HCT116 (cell line): ENCODE data around the gene FOXP1. TPM values are rescaled to one million over a fixed set of nuclear protein-coding genes. Genes with fewer than 3 reads are reported as not detected.

Source experiments
- ATAC-seq: fragments of 200-7000 bp; cut with Tn5 transposase; 2 replicates; pipeline ENCODE4 v1.9.1; 2020; ENCODE audit warnings: mild to moderate bottlenecking, moderate library complexity
- BruUV-seq: library from RNA; stranded (reverse); fragments of 400-500 nt; replicated peaks from 2 replicates; lab custom pipeline; 2021; lab: Mats Ljungman, UMichigan
- CTCF ChIA-PET: fragments of 300-600 bp; sonication (Branson Sonifier 250); formaldehyde crosslinking; loops from one replicate; lab custom pipeline; 2021; ENCODE audit warnings: antibody characterized with exemption; lab: Charles Lee
- POLR2A ChIA-PET: fragments of 300-600, 350-600 bp; sonication (Branson Sonifier 250); formaldehyde crosslinking; loops from one replicate; lab custom pipeline; 2021; ENCODE audit warnings: antibody characterized with exemption; lab: Charles Lee
- RAD21 ChIA-PET, 2 experiments: fragments of 300-600 bp; sonication (Branson Sonifier 250); formaldehyde crosslinking; loops; one replicate each; lab custom pipeline; 2023; ENCODE audit warnings: low total read pairs in 2 of 2; ENCODE audit not compliant: uncharacterized antibody in 2 of 2, unreplicated experiment in 2 of 2, low non-redundant PET in 1 of 2; lab: Charles Lee
- DNase-seq: peaks from one replicate; pipeline ENCODE4 v3.0.0-alpha.2; 2010; ENCODE audit warnings: low read depth, low spot score
- H2AFZ ChIP-seq: fragments of 200-600 bp; shearing (Covaris generic), sonication (generic); 2 replicates; pipeline ENCODE4 v1.6.1; 2017; ENCODE audit warnings: low read depth, mixed run types, mixed read lengths, antibody characterized with exemption, low read length; ENCODE audit not compliant: poor library complexity, severe bottlenecking
- H3K27ac ChIP-seq: 2 replicates; pipeline ENCODE4 v1.5.1; 2012; ENCODE audit warnings: low read depth, low read length
- H3K27me3 ChIP-seq: fragments of 200-600 bp; sonication (generic); 2 replicates; pipeline ENCODE4 v1.6.1; 2016; ENCODE audit warnings: mixed run types, low read length, mixed read lengths; ENCODE audit not compliant: insufficient read depth
- H3K36me3 ChIP-seq, 2 experiments: fragments of 200-500 bp in 1 of 2; fragments of 200-600 bp in 1 of 2; sonication (Bioruptor generic) in 1 of 2; sonication (generic) in 1 of 2; 2 replicates each; pipeline versions ENCODE4 v1.5.1 to v1.6.1; 2014 to 2016; ENCODE audit warnings: low read length in 2 of 2, inconsistent platforms in 1 of 2, mixed read lengths in 1 of 2, mixed run types in 1 of 2; ENCODE audit not compliant: insufficient read depth in 2 of 2, control insufficient read depth in 1 of 2
- H3K4me1 ChIP-seq, 2 experiments: fragments of 200-600 bp in 1 of 2; sonication (generic) in 1 of 2; 2 replicates each; pipeline versions ENCODE4 v1.5.1 to v1.6.1; 2012 to 2017; ENCODE audit warnings: low read length in 2 of 2, inconsistent platforms in 1 of 2, mild to moderate bottlenecking in 1 of 2, mixed read lengths in 1 of 2, mixed run types in 1 of 2, moderate library complexity in 1 of 2; ENCODE audit not compliant: insufficient read depth in 2 of 2, control insufficient read depth in 1 of 2
- H3K4me2 ChIP-seq: fragments of 200-600 bp; sonication (generic); 2 replicates; pipeline ENCODE4 v1.6.1; 2017; ENCODE audit warnings: mixed run types, low read length, mixed read lengths
- H3K4me3 ChIP-seq, 2 experiments: fragments of 200-600 bp in 1 of 2; sonication (generic) in 1 of 2; replicated peaks in 1 of 2; 2 replicates each; pipeline ENCODE4 v1.5.1; 2011 to 2016; ENCODE audit warnings: low read length in 2 of 2, control low read depth in 1 of 2, low read depth in 1 of 2, mild to moderate bottlenecking in 1 of 2, mixed read lengths in 1 of 2, mixed run types in 1 of 2
- H3K79me2 ChIP-seq: fragments of 200-600 bp; sonication (generic); 2 replicates; pipeline ENCODE4 v1.6.1; 2017; ENCODE audit warnings: mild to moderate bottlenecking, mixed run types, low read length, moderate library complexity, mixed read lengths; ENCODE audit not compliant: insufficient read depth
- H3K9ac ChIP-seq: fragments of 200-600 bp; sonication (generic); 2 replicates; pipeline ENCODE4 v1.6.1; 2016; ENCODE audit warnings: low read length, mixed read lengths
- H3K9me2 ChIP-seq: fragments of 200-600 bp; sonication (generic), shearing (Covaris generic); 2 replicates; pipeline ENCODE4 v1.6.1; 2017; ENCODE audit warnings: mixed run types, mild to moderate bottlenecking, moderate library complexity; ENCODE audit not compliant: insufficient read depth
- H3K9me3 ChIP-seq, 2 experiments: fragments of 200-500 bp in 1 of 2; fragments of 200-600 bp in 1 of 2; sonication (Bioruptor generic) in 1 of 2; sonication (generic) in 1 of 2; 2 replicates each; pipeline ENCODE4 v1.6.1; 2014 to 2017; ENCODE audit warnings: low read length in 2 of 2, mixed read lengths in 2 of 2, inconsistent platforms in 1 of 2, low read depth in 1 of 2, mild to moderate bottlenecking in 1 of 2, mixed run types in 1 of 2, moderate library complexity in 1 of 2; ENCODE audit not compliant: control insufficient read depth in 1 of 2, insufficient read depth in 1 of 2
- H4K20me1 ChIP-seq: fragments of 200-600 bp; sonication (generic), shearing (Covaris generic); 2 replicates; pipeline ENCODE4 v1.6.1; 2017; ENCODE audit warnings: mixed run types, mild to moderate bottlenecking, moderate library complexity; ENCODE audit not compliant: insufficient read depth
- CBX3 ChIP-seq: IDR thresholded peaks from 2 replicates; pipeline ENCODE4 v1.6.1; 2012; ENCODE audit warnings: low read depth
- CEBPB ChIP-seq: IDR thresholded peaks from 2 replicates; pipeline ENCODE4 v1.6.1; 2012; ENCODE audit warnings: low read depth
- EGR1 ChIP-seq: IDR thresholded peaks from 2 replicates; pipeline ENCODE4 v1.6.1; 2012; ENCODE audit warnings: low read depth
- ELF1 ChIP-seq: IDR thresholded peaks from 2 replicates; pipeline ENCODE4 v1.6.1; 2012; ENCODE audit warnings: low read depth, borderline replicate concordance
- EZH2 ChIP-seq: fragments of 200-600 bp; sonication (generic); IDR thresholded peaks from 2 replicates; pipeline ENCODE4 v1.6.1; 2017; ENCODE audit warnings: antibody characterized with exemption, mixed run types
- EZH2phosphoT487 ChIP-seq: fragments of 200-600 bp; IDR thresholded peaks from 2 replicates; pipeline ENCODE4 v1.6.1; 2018; ENCODE audit warnings: antibody characterized with exemption, borderline replicate concordance
- JUND ChIP-seq: IDR thresholded peaks from 2 replicates; pipeline ENCODE4 v1.6.1; 2012
- YY1 ChIP-seq: IDR thresholded peaks from 2 replicates; pipeline ENCODE4 v1.6.1; 2011; ENCODE audit warnings: low read length, low read depth, moderate library complexity, mild to moderate bottlenecking; ENCODE audit not compliant: insufficient replicate concordance; ENCODE audit errors: extremely low read depth
- ZFX ChIP-seq: fragments of 450-650 bp; IDR thresholded peaks from 2 replicates; pipeline ENCODE4 v1.6.1; 2017
- ZNF274 ChIP-seq: fragments of 200-500 bp; sonication (Bioruptor generic); IDR thresholded peaks from 2 replicates; pipeline ENCODE4 v1.6.1; 2014; ENCODE audit warnings: mild to moderate bottlenecking, low read depth, low read length, inconsistent platforms
- intact Hi-C: fragments of 100-400 bp; cut with micrococcal nuclease; formaldehyde crosslinking; loops from 2 replicates; pipeline ENCODE4 v1.10.0; 2022
- total RNA-seq: library from RNA; stranded (reverse); gene quantifications from one replicate; pipeline ENCODE4 v1.2.1, GENCODE V29; 2021; ENCODE audit not compliant: unreplicated experiment
- TF ChIP-seq, protein P1 (sequence below): IDR thresholded peaks from 2 replicates; pipeline ENCODE4 v1.6.1; 2012
- TF ChIP-seq, protein P2 (sequence below): IDR thresholded peaks from 2 replicates; pipeline ENCODE4 v1.6.1; 2012
- TF ChIP-seq, protein P3 (sequence below), 3 experiments: fragments of 200-600 bp in 1 of 3; sonication (generic) in 1 of 3; IDR thresholded peaks in 2 of 3; conservative IDR thresholded peaks in 1 of 3; 2 replicates each; pipeline ENCODE4 v1.5.1; 2012 to 2017; ENCODE audit warnings: low read depth in 2 of 3, low read length in 2 of 3, antibody characterized with exemption in 1 of 3, borderline replicate concordance in 1 of 3, control low read depth in 1 of 3, mild to moderate bottlenecking in 1 of 3, mixed read lengths in 1 of 3, mixed run types in 1 of 3, moderate library complexity in 1 of 3; ENCODE audit not compliant: insufficient read depth in 1 of 3
- TF ChIP-seq, protein P4 (sequence below): IDR thresholded peaks from 2 replicates; pipeline ENCODE4 v1.6.1; 2012; ENCODE audit warnings: low read depth

FOXP1 gene
- total RNA-seq, 1 experiment from 2014 or later = 11.4 TPM

DNA sequence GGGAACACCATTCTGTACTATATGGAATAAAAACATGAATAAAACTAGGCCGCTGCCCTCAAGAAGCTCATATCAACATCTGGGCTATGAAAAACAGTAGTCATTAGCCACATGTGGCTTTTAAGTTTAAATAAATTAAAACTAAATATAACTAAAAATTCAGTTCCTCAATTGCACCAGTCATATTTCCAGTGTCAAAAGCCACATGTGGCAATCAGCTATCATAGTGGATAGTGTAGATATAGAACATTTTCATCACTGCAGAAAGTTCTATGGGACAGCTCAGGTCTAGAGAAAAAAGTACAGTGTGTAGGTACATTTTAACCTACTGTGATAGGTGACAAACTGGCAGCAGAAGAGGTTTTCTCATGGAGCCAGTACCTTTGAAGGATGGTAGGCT, 261.4 kb downstream of the FOXP1 start:
- no peaks in the 10 kb centered on the region for H3K27me3 ChIP-seq
- H3K36me3 ChIP-seq = no peaks in the 10 kb centered on the region
- H3K9me3 ChIP-seq = no peaks in the 10 kb centered on the region
- H3K27ac ChIP-seq = no peak overlapping the region
- intact Hi-C loops = no loop called here
- POLR2A ChIA-PET = no interaction called here
- CTCF ChIA-PET = no interaction called here
- no peaks in the 10 kb centered on the region for H3K4me1 ChIP-seq
- BruUV-seq = no TSS peak
- H2AFZ ChIP-seq = no peak overlapping the region
- RAD21 ChIA-PET = no interaction called here
- no peak overlapping the region for H3K9ac ChIP-seq
- H3K79me2 ChIP-seq = no peaks in the 10 kb centered on the region
- H4K20me1 ChIP-seq = no peaks in the 10 kb centered on the region
- TF ChIP-seq ELF1 = no peak
- TF ChIP-seq CBX3 = no peak
- TF ChIP-seq, protein P1, sequence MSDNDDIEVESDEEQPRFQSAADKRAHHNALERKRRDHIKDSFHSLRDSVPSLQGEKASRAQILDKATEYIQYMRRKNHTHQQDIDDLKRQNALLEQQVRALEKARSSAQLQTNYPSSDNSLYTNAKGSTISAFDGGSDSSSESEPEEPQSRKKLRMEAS = no peak
- TF ChIP-seq YY1 = no peak
- no peak for TF ChIP-seq EGR1
- TF ChIP-seq, protein P2, sequence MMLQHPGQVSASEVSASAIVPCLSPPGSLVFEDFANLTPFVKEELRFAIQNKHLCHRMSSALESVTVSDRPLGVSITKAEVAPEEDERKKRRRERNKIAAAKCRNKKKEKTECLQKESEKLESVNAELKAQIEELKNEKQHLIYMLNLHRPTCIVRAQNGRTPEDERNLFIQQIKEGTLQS = no peak
- no peak for TF ChIP-seq JUND
- ATAC-seq = no peak
- H3K4me3 ChIP-seq = no peak overlapping the region
- DNase-seq = no peak
- no peaks in the 10 kb centered on the region for H3K9me2 ChIP-seq
- H3K4me2 ChIP-seq = no peak overlapping the region

DNA sequence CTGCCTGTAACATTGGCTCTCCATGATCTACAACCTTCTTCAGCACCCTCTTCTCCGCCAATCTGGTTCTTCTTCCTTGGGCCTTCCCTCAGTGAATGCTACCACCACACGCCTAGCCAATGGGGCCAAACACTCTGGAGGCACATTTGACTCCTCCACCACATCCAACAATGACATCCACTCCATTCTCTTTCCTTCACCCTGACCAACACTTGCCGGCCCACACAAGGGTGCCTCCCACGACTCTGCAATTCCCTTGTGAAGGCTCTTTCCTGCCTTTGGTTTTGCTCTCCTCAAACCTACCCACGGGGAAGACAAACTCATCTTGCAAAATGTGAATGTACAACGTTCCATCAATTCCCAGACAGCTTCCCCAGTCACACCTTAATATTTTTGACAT, 263.8 kb downstream of the FOXP1 start:
- RAD21 ChIA-PET = no interaction called here
- intact Hi-C loops = no loop called here
- no peak for TF ChIP-seq CBX3
- TF ChIP-seq, protein P3, sequence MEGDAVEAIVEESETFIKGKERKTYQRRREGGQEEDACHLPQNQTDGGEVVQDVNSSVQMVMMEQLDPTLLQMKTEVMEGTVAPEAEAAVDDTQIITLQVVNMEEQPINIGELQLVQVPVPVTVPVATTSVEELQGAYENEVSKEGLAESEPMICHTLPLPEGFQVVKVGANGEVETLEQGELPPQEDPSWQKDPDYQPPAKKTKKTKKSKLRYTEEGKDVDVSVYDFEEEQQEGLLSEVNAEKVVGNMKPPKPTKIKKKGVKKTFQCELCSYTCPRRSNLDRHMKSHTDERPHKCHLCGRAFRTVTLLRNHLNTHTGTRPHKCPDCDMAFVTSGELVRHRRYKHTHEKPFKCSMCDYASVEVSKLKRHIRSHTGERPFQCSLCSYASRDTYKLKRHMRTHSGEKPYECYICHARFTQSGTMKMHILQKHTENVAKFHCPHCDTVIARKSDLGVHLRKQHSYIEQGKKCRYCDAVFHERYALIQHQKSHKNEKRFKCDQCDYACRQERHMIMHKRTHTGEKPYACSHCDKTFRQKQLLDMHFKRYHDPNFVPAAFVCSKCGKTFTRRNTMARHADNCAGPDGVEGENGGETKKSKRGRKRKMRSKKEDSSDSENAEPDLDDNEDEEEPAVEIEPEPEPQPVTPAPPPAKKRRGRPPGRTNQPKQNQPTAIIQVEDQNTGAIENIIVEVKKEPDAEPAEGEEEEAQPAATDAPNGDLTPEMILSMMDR (IDR thresholded peaks at IDR 0.05 in 2 of 3, conservative IDR thresholded peaks at IDR 0.05 in 1 of 3; ENCODE audit: borderline replicate concordance in 1 of 3, insufficient read depth in 1 of 3, low read depth in 2 of 3, low read length in 2 of 3) = no peak
- TF ChIP-seq ZFX = no peak
- TF ChIP-seq, protein P1 = no peak
- TF ChIP-seq, protein P4, sequence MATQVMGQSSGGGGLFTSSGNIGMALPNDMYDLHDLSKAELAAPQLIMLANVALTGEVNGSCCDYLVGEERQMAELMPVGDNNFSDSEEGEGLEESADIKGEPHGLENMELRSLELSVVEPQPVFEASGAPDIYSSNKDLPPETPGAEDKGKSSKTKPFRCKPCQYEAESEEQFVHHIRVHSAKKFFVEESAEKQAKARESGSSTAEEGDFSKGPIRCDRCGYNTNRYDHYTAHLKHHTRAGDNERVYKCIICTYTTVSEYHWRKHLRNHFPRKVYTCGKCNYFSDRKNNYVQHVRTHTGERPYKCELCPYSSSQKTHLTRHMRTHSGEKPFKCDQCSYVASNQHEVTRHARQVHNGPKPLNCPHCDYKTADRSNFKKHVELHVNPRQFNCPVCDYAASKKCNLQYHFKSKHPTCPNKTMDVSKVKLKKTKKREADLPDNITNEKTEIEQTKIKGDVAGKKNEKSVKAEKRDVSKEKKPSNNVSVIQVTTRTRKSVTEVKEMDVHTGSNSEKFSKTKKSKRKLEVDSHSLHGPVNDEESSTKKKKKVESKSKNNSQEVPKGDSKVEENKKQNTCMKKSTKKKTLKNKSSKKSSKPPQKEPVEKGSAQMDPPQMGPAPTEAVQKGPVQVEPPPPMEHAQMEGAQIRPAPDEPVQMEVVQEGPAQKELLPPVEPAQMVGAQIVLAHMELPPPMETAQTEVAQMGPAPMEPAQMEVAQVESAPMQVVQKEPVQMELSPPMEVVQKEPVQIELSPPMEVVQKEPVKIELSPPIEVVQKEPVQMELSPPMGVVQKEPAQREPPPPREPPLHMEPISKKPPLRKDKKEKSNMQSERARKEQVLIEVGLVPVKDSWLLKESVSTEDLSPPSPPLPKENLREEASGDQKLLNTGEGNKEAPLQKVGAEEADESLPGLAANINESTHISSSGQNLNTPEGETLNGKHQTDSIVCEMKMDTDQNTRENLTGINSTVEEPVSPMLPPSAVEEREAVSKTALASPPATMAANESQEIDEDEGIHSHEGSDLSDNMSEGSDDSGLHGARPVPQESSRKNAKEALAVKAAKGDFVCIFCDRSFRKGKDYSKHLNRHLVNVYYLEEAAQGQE = no peak
- TF ChIP-seq CEBPB = no peak
- TF ChIP-seq EZH2phosphoT487 = no peak
- TF ChIP-seq ZNF274 = no peak
- TF ChIP-seq EZH2 = no peak
- BruUV-seq = no TSS peak
- no peaks in the 10 kb centered on the region for H3K4me1 ChIP-seq
- CTCF ChIA-PET = no interaction called here
- no peaks in the 10 kb centered on the region for H3K9me2 ChIP-seq
- H2AFZ ChIP-seq = no peak overlapping the region
- no peaks in the 10 kb centered on the region for H3K36me3 ChIP-seq
- no peaks in the 10 kb centered on the region for H3K79me2 ChIP-seq
- H4K20me1 ChIP-seq = no peaks in the 10 kb centered on the region
- H3K9ac ChIP-seq = no peak overlapping the region
- ATAC-seq (no peak), DNase-seq (no peak)
- H3K4me2 ChIP-seq = no peak overlapping the region
- no peak overlapping the region for H3K27ac ChIP-seq
- H3K27me3 ChIP-seq = no peaks in the 10 kb centered on the region
- POLR2A ChIA-PET = no interaction called here
- H3K9me3 ChIP-seq = no peaks in the 10 kb centered on the region
- no peak overlapping the region for H3K4me3 ChIP-seq
